SK-N-MC (cell line): ENCODE data around the gene CAST.

Experiments used
- EZH2 ChIP-seq: fragments of 200-600 bp; sonication (generic); IDR thresholded peaks from one replicate; pipeline ENCODE4 v1.6.1; 2017; ENCODE audit warnings: antibody characterized with exemption
- POLR2AphosphoS5 ChIP-seq: IDR thresholded peaks from 2 replicates; pipeline ENCODE4 v1.6.1; 2012; ENCODE audit warnings: mild to moderate bottlenecking, low read depth, low read length, borderline replicate concordance

DNA sequence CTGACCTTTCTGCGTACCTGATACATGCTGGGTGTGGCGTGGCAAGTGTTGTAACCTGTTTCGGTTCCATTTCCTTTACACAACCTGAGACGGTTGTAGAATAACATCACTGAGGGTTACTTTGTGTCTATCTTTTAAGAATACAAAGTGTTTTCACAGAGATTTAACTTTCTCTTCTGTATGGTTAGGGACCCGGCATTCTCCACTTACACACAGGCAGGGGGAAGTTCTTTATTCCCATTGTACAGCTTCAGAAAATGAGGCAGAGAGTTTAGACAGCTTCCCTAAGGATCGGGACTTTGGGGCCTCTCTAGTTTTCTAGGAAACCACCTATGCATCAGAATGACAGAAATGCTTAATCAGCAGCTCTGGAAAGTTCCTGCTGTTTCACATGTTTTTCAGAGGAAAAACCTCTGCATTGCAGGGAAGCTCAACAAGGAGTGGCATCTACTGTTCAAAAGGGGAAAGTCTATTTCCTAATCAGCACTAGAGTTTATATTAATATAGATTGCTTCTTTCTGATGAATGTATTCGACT is 41.3 kb downstream of the CAST start:
- no peak for TF ChIP-seq EZH2
- no peak for TF ChIP-seq POLR2AphosphoS5
